Ishikawa (cell line): Measurements from ENCODE around the gene BICDL1.

Source experiments
- CEBPB ChIP-seq: IDR thresholded peaks from 2 replicates; pipeline ENCODE4 v1.6.1; 2012
- CREB1 ChIP-seq: IDR thresholded peaks from 2 replicates; pipeline ENCODE4 v1.6.1; 2012; ENCODE audit warnings: low read depth
- EGR1 ChIP-seq: IDR thresholded peaks from 2 replicates; pipeline ENCODE4 v1.6.1; 2012
- EP300 ChIP-seq: IDR thresholded peaks from 2 replicates; pipeline ENCODE4 v1.6.1; 2012; ENCODE audit warnings: borderline replicate concordance
- FOXM1 ChIP-seq: IDR thresholded peaks from 2 replicates; pipeline ENCODE4 v1.6.1; 2012; ENCODE audit warnings: low read depth, borderline replicate concordance
- MAX ChIP-seq: IDR thresholded peaks from 2 replicates; pipeline ENCODE4 v1.6.1; 2012
- NFIC ChIP-seq: IDR thresholded peaks from 2 replicates; pipeline ENCODE4 v1.6.1; 2012
- RAD21 ChIP-seq: IDR thresholded peaks from 2 replicates; pipeline ENCODE4 v1.6.1; 2012; ENCODE audit warnings: low read depth
- REST ChIP-seq: IDR thresholded peaks from 2 replicates; pipeline ENCODE4 v1.6.1; 2012; ENCODE audit warnings: low read depth, mild to moderate bottlenecking
- TAF1 ChIP-seq: IDR thresholded peaks from 2 replicates; pipeline ENCODE4 v1.6.1; 2012; ENCODE audit warnings: low read depth, mild to moderate bottlenecking
- TCF12 ChIP-seq: IDR thresholded peaks from 2 replicates; pipeline ENCODE4 v1.6.1; 2012; ENCODE audit warnings: low read depth
- TEAD4 ChIP-seq: IDR thresholded peaks from 2 replicates; pipeline ENCODE4 v1.6.1; 2012
- USF1 ChIP-seq: IDR thresholded peaks from 2 replicates; pipeline ENCODE4 v1.6.1; 2012
- YY1 ChIP-seq: IDR thresholded peaks from 2 replicates; pipeline ENCODE4 v1.6.1; 2012; ENCODE audit warnings: low read depth

GRCh38 chr12:120067084-120067869 is 78.2 kb downstream of the BICDL1 start:
- TF ChIP-seq MAX (no peak), EP300 (no peak), CREB1 (no peak), YY1 (no peak), RAD21 (no peak), USF1 (no peak), REST (no peak), TAF1 (no peak), EGR1 (no peak), TEAD4 (no peak), TCF12 (no peak), FOXM1 (no peak), CEBPB (no peak), NFIC (no peak)
